ENCODE results near the gene CAMK1. TPM values are rescaled to one million over a fixed set of nuclear protein-coding genes. Genes with fewer than 3 reads are reported as not detected.
A peak's percentile ranks its signal among the peaks of the same experiment; 100 is the strongest.

The CAMK1 gene
- total RNA-seq, 1 donor from 2014 or later, result 7.2 TPM

- peak; percentile 41 for DNase-seq (ENCODE audit: low read depth)
These were observed 23.5 kb upstream of the CAMK1 start for GRCh38 chr3:9793161-9793781.

GRCh38 chr3:9792405-9793160, 22.8 kb upstream of the CAMK1 start, which contains the start of the genes ARPC4 and TADA3:
Gene ARPC4, plus strand, starts transcription at chr3:9793082. Its CDS starts 40 bp downstream, at chr3:9793122.
Gene TADA3, minus strand, starts transcription at chr3:9792473. Its CDS starts 1,007 bp downstream, at chr3:9791466.
- peak; percentile 97 for DNase-seq (ENCODE audit: low read depth)

GRCh38 chr3:9791790-9792404, 22.1 kb upstream of the CAMK1 start:
- DNase-seq (ENCODE audit: low read depth), result no peak

- DNase-seq (ENCODE audit: low read depth), result no peak
These were observed 21.4 kb upstream of the CAMK1 start for GRCh38 chr3:9791127-9791526.

- no peak for DNase-seq (ENCODE audit: low read depth)
These were observed 18.0 kb upstream of the CAMK1 start for GRCh38 chr3:9787714-9788113.

- DNase-seq (ENCODE audit: low read depth), result no peak
These were observed 17.3 kb upstream of the CAMK1 start for GRCh38 chr3:9786825-9787669.

GRCh38 chr3:9786209-9786739, 16.5 kb upstream of the CAMK1 start:
- no peak for DNase-seq (ENCODE audit: low read depth)

- no peak for DNase-seq (ENCODE audit: low read depth)
These were observed 15.9 kb upstream of the CAMK1 start for GRCh38 chr3:9785602-9786001.

GRCh38 chr3:9784965-9785364, 15.2 kb upstream of the CAMK1 start:
- DNase-seq (ENCODE audit: low read depth), result no peak

- no peak for DNase-seq (ENCODE audit: low read depth)
These were observed 14.2 kb upstream of the CAMK1 start for GRCh38 chr3:9783954-9784353.

- no peak for DNase-seq (ENCODE audit: low read depth)
These were observed 13.0 kb upstream of the CAMK1 start for GRCh38 chr3:9782770-9783169.

- no peak for DNase-seq (ENCODE audit: low read depth)
These were observed 12.3 kb upstream of the CAMK1 start for GRCh38 chr3:9781978-9782603.

GRCh38 chr3:9781551-9781950, 11.8 kb upstream of the CAMK1 start:
- DNase-seq (ENCODE audit: low read depth), result no peak

GRCh38 chr3:9780910-9781309, 11.2 kb upstream of the CAMK1 start:
- no peak for DNase-seq (ENCODE audit: low read depth)

- DNase-seq (ENCODE audit: low read depth), result no peak
These were observed 10.7 kb upstream of the CAMK1 start for GRCh38 chr3:9780458-9780812.

- DNase-seq (ENCODE audit: low read depth), result no peak
These were observed 10.1 kb upstream of the CAMK1 start for GRCh38 chr3:9779721-9780457.

GRCh38 chr3:9779075-9779593, 9.4 kb upstream of the CAMK1 start:
- DNase-seq (ENCODE audit: low read depth), result no peak

GRCh38 chr3:9778143-9779074, 8.7 kb upstream of the CAMK1 start:
- peak; percentile 60 for DNase-seq (ENCODE audit: low read depth)

GRCh38 chr3:9777694-9778021, 7.9 kb upstream of the CAMK1 start:
- no peak for DNase-seq (ENCODE audit: low read depth)

Data from myocyte (in vitro differentiated cells).